ENCODE results near the gene SGIP1.
"Not testable (repeated sequence)": the region's sequence is repeated elsewhere in the genome, so short reads cannot be mapped to it uniquely, and the experiment has no call there.

SGIP1 gene

DNA sequence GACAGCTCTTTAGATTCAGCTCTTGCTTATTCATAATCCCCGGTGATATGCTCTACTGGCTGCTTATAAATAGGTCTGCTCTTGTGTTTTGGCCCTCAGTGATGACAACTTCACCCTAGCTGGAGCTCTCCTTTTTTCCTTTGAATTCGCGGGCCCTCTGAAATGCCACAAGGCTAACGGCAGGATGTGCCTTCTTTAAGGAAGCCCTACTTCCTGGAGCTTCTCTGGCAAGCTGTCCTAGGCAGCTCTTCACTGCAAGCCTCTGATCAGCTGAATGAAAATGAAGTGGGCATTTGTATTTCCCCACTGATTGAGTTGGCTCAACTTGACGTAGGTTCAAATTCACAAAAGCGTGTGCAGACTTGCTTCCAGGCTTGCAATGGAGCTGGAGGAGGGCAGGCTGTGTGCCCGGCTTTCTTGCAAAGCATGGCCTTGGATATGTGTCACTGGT is 22.2 kb downstream of the SGIP1 start:
- no peak for DNase-seq

DNA sequence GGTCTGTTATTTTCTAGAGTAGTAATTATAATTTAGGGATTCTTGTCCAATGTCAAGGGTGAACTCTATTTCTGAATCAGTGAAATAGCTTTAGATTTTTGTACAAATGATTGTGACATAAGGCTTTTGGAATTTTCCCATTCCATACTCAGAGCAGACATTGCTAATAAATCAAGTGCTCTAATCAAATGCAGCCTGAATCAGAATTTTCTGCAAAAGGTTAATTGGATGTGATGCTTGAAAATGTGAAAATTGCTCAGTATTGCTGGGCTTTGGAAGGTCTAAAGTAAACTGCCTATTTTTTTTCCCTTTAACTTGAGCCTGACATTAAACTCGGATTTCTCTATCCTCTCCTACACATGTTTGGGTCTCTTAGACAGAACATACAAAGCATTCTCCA is 23.2 kb downstream of the SGIP1 start:
- DNase-seq = no peak

- DNase-seq = no peak
These were observed 25.6 kb downstream of the SGIP1 start for GRCh38 chr1:66559517-66559916.

DNA sequence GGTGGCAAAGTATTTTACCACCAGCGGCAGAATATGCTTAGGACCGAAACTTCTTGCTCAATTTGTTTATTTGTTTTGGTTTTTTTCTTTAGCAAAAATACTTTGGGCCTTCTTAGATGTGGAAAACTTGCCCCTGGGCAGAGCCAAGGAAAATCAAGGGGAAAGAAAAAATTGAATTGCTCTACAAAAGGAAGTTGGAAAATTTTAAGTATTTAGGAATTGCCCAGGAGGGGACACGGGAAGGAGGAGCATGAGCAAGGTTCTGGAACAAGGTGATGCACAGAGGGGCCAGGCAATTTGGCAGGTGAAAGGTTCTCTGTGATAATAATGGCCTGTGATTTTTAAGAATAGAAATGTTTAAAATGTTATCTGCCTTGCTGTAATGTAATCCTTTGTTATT is 28.6 kb downstream of the SGIP1 start:
- DNase-seq = no peak

DNA sequence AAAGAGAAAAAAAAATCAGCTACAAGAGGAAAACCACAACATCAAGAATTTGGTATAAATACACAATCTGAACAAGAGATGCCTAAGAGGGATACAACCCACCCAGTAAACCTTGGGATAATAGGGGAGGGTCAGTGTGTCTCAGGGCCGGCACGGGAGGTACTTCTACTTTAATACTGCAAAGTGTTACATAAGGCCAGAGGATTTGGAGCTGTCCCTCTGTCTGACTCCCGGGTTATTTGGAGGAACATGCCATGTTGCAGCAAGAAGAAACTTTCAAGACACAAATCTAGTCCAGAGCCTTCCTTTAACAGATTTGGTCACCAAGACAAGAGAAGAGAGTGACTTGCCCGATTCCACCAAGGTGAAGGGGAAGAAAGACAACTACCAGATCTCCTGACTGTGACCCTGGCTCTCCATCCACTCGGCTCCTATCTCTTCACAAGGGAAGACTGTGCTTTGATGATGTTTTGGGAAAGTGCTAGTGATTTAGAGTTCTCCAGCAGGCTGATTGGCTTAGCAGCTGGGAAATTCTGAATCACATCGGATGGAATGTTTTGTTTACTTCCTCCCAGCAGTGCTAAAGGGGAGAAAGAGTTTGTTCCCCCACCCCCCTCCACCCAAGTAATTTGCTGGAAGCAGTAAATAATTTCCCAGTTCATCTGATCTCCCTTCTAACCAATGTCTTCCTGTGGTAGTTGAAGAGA is 29.3 kb downstream of the SGIP1 start:
- DNase-seq = no peak

DNA sequence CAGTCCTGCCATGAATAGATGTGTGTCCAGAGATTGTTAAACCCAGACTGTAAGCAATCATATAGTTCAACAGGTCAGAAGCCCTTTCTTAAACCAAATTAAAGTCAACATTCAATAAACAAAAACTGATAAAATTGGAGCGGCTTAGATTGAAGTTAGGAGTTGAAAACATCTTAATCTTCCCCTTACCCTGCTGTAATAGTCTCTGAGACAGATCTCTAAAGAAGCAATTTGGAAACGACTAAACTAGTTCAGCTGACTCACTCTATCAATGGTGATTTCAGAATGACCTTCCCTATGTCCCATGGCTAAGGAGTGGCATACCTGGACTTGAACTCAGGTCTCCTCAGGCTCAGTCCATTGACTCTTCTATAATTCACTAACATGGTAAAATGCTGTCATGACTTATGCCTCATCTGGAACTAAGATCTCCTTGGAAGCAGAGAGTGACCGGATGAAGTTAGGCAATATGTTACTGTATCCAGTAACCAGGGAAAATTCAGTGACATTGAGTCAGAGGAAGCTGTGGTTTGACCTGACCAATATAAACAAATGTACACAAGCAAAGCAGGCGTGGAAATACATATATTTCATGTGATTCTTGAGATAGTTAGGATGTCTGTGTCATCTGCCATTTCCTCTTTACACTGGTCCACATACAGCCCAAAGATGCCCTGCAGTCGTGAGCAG is 30.1 kb downstream of the SGIP1 start:
- no peak for DNase-seq

DNA sequence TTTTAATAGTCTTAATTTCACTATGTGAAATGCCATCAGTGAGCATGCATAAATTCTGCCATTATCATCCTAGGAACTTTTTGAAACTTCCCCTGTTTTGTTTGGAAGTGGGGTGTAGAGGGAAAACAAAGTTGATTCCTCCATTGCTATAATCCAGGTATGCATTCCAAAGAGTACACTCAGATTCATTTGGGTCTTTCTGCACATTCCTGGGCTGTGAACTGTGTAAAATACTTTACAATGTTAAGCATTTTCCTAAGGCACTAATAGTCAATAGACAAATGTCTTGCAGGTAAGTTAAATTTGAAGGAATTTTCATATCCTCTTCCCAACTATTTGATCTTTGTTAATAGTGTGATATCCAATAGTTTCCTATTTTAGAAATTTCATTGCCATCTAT is 36.2 kb downstream of the SGIP1 start:
- DNase-seq = no peak

GRCh38 chr1:66571789-66572188 is 37.8 kb downstream of the SGIP1 start:
- DNase-seq = no peak

GRCh38 chr1:66575739-66576138 is 41.8 kb downstream of the SGIP1 start:
- no peak for DNase-seq

DNA sequence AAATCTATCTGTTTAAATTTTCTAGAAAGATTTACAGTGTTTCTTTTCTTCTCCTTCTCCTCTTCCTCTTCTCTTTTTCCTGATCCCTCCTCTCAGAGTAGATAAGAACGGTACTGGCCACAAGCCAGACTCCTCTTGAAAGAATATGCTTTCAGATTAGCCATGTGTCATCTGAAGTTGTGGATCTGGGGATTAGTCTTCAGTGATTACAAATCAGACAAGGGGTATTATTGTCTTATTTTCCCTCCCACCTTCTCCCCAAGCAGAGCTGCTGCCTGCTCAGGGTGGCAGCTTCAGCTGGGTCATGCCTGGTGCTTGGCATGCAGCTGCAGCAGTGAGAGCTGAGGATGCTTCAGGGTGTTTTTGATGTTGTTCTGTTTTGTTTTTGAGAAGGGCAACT is 42.7 kb downstream of the SGIP1 start:
- no peak for DNase-seq

- DNase-seq = no peak
These were observed 44.9 kb downstream of the SGIP1 start for GRCh38 chr1:66578841-66579240.

- no peak for DNase-seq
These were observed 46.1 kb downstream of the SGIP1 start for GRCh38 chr1:66580081-66580480.

DNA sequence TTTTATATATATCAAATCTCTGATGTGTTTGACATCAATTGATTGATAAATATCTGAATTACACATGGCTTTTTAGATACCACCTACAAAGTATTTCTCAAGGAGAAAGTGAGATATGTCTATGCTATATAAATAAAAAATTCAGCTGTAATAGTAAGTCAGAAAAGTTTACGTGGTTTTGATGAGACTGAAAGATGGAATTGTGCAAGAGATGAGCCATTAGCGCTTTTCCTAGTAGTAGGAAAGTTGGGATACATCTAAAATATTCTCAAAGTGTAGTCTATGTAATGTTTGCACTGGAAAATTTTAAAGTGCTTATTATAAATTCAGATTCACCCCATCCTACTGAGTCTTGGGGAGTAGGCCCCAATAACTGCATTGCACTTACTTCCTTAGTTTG is 49.1 kb downstream of the SGIP1 start:
- no peak for DNase-seq

DNA sequence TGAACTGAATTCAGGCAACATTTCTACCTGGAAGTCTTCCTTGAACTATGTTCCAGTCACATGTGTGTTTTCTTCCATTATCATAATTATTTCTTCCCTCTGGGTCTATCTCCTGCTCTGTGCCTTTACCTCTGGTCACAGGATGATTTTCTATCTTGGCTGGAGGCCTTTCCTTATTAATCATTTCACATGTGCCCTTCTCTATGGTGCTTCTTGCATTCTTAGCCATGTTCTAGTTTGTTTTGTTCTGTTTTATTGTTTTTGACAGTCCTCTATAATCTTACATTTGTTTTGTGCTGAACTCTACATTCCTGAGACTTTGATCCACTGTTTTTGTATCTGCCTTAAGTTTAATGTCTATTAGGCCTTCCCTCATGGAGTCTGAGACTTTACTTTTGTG is 51.0 kb downstream of the SGIP1 start:
- DNase-seq = no peak

- DNase-seq = no peak
These were observed 55.4 kb downstream of the SGIP1 start for GRCh38 chr1:66589326-66589725.

GRCh38 chr1:66592106-66592507 is 58.2 kb downstream of the SGIP1 start:
- not testable (repeated sequence) for DNase-seq

DNA sequence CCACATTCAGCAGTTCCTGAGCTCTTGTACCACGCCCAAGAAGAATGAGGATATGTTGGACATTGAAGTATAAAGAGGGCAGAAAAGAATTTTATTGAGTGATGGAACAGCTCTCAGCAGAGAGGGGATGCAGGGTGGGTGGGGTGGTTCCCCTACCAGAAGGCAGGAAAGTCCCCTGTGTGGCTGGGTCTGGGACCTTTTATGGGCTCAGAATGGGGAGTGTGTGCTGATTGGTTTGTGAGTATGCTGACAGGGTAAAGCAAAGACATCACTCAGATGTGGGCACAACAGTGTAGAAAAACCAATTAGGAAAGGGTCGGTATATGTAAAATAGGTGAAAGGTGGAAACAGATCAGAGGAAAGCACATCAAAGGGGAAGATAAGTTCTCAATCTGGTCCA is 62.2 kb downstream of the SGIP1 start:
- DNase-seq = no peak

GRCh38 chr1:66597500-66597899 is 63.5 kb downstream of the SGIP1 start:
- no peak for DNase-seq

DNA sequence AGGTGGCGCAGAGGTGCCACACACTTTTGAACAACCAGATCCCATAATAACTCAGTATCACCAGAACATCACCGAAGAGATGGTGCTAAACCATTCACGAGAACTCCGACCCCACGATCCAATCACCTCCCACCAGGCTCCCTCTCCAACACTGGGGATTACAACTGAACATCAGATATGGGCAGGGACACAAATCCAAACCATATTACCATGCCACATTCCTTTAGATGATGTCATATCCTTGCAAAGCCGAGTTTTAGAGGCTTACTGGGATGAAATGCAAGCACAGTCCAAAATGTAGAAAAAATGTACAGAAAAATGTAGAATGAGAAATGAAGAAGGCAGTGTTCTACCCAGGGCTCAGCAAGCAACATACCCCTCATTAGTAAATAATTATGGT is 64.7 kb downstream of the SGIP1 start:
- no peak for DNase-seq

DNA sequence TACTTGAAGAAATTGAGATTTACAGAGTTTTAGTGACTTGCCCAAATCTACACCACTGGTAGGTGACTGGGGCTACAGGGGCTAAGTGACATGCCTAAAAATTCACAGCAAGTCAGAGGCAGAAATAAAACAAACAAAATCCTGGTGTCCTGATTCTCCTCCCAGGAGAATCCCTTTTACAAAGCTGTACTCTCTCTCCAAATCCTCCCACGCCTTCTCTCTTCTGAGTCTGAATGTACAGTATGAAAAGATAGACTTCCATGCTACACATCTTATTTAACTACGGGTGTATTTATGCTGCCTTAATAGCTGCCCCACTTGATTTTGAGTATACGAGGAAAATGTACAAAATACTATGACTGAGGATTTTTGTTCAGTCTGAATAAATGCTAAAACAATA is 65.4 kb downstream of the SGIP1 start:
- no peak for DNase-seq

DNA sequence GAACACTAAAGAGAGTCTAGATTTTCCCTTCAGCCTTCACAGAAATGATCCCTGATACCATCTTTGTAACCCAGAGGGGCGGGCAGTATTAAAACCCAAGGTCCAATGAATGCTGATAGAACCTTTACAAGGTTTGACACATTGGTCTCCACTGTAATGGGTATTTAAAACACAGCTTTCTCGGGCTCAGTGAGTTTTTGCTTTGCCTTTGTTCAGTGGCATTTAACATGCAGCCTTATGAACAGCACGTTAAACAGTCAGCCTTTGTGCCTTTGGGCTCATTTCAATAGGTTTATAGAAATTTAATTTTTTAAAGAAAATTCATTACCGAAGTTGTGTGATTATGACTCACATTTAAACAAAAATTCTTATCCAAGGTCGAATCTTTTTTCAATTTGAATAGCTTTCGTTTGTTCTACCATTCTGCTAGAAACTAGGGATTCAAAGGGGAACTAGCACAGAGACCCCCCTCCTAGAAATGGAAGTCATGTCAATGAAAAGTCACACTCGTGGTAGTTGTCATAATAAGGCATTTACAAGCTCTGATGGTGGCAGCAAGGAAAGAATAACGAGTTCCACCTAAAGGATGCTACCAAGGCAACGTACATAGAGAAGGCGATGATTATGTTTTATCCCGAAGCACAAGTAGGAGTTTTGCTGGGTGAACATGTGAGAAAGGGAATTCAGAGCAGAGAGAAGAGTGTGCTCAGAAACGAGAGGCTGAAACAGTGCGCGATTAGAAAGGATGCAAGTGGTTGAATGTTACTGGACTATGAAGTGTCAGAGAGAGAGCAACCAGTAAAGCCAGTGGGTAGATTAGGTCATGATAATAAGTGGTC is 66.2 kb downstream of the SGIP1 start:
- DNase-seq = no peak

GRCh38 chr1:66605419-66605997 is 71.6 kb downstream of the SGIP1 start:
- no peak for DNase-seq

- DNase-seq = no peak
These were observed 72.6 kb downstream of the SGIP1 start for GRCh38 chr1:66606362-66607065.

Measured in GOT3 (cell line).